ENCODE results near the gene SULT2A1.
"Not testable (repeated sequence)": the region's sequence is repeated elsewhere in the genome, so short reads cannot be mapped to it uniquely, and the experiment has no call there.

The SULT2A1 gene, protein sequence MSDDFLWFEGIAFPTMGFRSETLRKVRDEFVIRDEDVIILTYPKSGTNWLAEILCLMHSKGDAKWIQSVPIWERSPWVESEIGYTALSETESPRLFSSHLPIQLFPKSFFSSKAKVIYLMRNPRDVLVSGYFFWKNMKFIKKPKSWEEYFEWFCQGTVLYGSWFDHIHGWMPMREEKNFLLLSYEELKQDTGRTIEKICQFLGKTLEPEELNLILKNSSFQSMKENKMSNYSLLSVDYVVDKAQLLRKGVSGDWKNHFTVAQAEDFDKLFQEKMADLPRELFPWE

GRCh38 chr19:47886010-47886559, at the start of gene SULT2A1:
SULT2A1 (minus strand) TSS chr19:47886315; CDS start chr19:47886257, 58 bp downstream.
- no peak for DNase-seq

- DNase-seq = not testable (repeated sequence)
Measured at GRCh38 chr19:47928581-47928980, 42.5 kb upstream of the SULT2A1 start.

DNA sequence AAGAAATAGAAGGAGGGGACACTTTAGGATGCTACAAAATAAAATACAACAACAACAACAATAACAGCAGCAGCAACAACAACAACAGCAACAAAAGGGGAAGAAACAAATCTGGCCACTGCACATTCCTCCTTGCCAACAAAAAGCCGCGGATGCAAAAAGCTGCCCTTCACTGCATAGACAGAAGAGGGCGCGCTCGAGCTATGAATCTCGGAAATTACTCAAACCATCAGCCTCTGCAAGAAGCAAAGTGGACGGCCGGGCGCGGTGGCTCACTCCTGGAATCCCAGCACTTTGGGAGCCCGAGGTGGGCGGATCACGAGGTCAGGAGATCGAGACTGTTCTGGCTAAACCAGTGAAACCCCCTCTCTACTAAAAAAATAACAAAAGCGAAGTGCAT, 34.0 kb upstream of the SULT2A1 start:
- not testable (repeated sequence) for DNase-seq

DNA sequence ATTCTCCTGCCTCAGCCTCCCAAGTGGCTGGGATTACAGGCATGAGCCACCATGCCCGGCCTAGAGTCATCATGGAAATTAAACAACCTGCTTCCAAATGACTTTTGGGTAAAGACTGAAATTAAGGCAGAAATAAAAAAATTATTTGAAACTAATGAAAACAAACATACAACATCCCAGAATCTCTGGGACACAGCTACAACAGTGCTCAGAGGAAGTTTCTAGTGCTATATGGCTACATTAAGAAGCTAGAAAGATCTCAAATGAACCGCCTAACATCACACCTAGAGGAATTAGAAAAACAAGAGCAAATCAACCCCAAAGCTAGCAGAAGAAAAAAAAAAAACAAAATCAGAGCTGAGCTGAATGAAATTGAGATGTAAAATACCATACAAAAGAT, 24.1 kb upstream of the SULT2A1 start:
- not testable (repeated sequence) for DNase-seq

DNA sequence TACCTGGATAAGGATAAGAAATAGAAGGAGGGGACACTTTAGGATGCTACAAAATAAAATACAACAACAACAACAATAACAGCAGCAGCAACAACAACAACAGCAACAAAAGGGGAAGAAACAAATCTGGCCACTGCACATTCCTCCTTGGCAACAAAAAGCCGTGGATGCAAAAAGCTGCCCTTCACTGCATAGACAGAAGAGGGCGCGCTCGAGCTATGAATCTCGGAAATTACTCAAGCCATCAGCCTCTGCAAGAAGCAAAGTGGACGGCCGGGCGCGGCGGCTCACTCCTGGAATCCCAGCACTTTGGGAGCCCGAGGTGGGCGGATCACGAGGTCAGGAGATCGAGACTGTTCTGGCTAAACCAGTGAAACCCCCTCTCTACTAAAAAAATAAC, 23.2 kb upstream of the SULT2A1 start:
- DNase-seq = not testable (repeated sequence)

DNA sequence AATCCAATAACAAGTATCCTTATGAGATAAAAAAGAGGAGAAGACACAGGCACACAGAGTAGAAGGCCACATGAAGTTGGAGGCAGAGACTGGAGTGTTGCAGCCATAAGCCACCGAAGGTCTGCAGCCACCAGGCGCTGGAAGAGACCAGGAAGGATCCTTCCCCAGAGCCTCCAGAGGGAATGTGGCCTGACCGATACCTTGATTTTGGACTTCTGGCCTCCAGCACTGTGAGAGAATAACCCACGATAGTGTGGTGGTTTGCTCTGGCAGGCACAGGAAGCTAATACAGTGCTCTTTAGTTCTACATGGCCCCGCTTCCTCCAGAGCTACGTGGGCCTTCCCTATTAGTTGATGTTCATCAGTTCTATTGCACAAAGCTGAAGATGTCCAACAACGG, 15.3 kb upstream of the SULT2A1 start:
- DNase-seq = no peak

DNA sequence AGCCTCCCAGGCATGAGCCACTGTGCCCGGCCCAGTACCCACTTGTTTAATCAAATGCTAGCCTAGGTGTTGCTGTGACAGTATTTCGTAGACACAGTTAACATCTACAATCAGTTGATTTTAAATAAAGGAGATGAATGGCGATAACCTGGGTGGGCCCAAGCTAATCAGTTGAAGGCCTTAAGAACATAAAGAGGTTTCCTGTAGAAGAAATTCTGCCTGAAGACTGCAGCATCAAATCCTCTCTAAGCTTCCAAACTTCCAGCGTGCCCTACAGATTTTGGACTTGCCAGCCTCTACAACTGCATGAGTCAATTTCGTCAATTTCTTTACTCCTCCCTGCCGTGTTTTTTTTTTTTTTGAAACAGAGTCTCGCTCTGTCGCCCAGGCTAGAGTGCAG, 13.2 kb upstream of the SULT2A1 start:
- DNase-seq = no peak

DNA sequence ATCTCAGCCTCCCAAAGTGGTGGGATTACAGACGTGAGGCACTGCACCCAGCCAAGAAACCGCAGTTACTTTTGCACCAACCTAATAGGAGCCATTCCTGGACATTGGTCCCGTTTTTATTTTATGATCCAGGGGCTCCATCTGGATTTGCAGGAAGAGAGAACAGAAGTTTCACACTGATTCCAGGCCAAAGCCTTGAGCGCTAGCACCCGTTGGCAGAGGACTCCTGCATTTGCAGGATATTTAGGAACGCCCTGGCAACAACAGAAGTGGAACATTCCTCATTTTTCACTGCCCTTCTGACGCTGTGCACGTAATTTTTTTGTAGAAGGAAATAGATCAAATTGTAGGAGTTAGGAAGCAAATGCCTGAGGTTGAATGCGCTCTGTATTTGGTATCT, 11.7 kb upstream of the SULT2A1 start:
- DNase-seq = no peak

DNA sequence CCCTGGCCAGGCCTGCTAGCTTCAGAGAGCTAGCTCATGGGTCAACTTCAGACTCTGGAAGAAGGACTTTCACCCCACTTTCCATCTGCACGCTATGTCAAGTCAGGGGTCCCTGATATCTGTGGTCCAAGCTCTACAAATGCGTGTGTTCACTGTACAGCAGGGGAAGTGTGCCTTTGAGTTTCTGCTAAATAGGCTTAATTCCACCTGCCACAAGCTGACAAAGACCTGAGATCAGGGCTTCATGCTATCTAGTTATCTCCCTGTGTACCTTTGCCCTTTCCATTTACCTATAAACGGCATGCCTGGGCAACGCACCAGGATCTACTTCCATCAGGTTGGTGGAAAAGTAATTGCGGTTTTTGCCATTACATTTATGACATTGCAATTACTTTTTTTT, 10.7 kb upstream of the SULT2A1 start:
- no peak for DNase-seq

GRCh38 chr19:47896019-47896418, 9.9 kb upstream of the SULT2A1 start:
- DNase-seq = no peak

DNA sequence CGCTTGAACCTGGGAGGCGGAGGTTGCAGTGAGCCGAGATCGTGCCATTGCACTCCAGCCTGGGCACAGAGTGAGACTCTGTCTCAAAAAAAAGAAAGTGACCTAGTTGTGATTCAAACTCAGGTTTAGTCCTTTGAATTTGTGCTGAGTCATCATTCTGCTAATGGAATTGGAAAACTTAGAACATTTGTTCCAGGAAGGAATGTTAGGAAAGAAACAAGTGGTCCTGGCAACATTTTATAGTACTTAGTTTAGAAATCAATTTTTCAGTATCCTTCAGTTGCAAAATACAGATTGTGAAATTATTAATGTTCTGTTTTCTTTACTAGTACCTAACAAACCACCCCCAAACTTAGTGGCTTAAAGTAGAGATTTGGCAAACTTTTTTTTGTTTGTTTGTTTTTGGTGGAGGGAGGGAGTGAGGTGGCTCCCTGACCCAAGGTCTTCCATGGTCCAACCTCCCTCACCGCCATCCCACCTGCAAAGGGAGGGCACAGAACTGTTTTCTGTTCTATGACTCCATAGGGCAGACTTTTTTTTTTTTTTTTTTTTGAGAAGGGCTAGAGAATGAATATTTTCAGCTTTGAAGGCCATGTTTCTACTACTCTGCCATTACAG, 9.2 kb upstream of the SULT2A1 start:
- DNase-seq = no peak

DNA sequence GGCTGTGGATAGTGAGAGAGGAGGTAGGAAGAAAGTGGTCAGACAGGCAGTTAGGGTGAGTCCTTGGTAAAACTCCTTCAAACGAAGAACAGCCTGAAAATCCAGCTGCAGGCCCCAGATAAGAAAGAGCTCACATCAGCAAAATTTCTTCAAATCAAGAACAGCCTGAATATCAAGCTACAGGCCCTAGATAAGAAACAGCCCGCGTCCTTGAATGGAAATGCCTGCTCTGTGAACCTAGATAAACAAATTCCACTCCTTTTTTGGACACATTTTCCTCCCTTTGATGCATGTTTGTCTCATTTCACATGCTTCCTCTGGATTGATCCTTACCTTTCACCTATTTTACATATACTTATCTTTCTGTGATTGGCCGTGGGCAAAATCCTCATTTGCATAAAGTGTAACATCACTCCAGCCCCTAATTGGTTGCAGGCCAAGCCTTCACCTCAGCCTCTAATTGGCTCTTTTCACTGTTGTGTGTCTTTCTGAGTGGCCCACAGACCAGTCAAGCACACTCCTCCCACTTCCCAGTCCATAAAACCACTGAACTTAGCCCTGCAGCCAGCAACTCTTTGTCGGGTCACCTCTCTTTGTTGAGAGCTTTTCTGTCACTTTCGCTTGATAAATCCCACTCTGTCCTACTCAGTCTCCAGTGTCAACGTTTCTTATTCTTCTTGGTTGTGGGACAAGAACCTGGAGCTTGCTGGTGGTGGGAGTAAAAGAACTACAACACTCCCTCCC, 6.0 kb upstream of the SULT2A1 start:
- DNase-seq = no peak

DNA sequence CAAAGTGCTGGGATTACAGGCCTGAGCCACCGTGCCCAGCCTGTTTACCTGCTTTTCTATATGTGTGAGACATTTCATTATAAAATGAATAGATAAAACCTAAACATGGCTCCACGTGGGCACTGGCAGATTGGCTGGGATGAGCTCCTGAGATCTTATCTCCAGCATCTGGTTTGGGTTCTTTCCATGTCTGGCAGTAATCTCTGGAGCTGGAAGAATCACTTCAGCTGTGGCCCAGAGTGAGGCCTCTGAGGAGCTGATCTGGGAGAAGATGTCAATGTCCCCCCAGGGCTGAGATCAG, 5.5 kb upstream of the SULT2A1 start:
- DNase-seq = no peak

DNA sequence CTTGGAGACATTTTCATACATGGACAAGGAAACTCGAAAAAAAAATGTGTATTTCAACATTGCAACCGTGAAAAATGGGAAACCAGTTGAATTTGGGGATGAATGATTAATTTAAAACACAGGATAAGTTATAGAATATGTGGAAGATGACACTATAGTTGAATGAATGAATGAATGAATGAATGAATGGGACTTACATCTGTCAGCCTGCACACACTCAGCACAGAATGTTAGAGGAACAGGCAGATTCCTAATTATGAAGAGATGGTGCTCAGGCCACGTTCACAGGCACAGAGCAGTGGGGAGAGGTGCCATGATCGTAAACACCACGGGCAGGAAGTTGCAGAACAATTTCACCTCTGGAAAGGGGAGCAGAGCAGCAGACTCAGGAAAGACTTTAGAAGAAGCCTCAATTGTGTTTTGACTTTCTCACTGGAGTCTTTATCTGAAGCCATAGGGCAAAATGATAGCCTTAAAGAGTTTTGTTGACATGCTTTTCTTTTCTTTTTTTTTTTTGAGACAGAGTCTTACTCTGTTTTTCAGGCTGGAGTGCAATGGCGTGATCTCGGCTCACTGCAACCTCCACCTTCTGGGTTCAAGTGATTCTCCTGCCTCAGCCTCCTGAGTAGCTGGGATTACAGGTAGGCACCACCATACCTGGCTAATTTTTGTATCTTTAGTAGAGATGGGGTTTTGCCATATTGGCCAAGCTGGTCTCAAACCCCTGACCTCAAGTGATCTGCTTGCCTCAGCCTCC, 4.9 kb upstream of the SULT2A1 start:
- DNase-seq = no peak

DNA sequence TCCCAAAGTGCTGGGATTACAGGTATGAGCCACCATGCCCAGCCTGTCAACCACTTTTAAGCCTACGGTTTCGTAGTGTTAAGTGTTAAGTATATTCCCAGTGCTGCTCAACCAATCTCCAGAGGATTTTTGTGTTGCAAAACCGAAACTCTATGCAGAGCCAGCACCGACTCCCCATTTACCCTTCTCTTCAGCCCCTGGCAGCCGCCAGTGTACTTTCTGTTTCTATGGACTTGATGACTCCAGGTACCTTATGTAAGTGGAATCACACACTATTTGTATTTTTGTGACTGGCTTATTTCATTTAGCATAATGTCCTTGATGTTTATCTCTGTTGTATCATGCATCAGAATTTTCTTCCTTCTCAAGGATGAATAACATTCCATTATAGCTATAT, 1.1 kb downstream of the SULT2A1 start:
- no peak for DNase-seq

GRCh38 chr19:47882890-47883289, 3.2 kb downstream of the SULT2A1 start:
- no peak for DNase-seq

DNA sequence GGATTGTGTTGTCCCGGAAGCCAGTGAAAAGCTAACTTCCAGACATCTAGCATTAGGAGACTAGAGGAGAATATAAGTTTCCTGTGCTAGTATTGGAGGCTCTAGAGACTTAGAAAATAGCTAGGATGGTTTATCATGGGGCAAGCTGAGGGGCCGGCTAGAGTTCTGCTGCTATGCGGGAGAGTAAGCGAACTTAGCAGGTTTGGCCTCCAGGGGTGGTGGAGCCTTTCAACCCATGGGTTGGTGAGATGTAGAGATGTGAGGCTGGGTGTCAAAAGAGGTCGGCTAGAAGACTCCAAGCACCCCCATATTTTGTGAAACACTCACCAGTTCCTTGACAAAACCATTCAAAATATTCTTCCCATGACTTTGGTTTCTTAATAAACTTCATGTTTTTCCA, 4.4 kb downstream of the SULT2A1 start:
- DNase-seq = no peak

DNA sequence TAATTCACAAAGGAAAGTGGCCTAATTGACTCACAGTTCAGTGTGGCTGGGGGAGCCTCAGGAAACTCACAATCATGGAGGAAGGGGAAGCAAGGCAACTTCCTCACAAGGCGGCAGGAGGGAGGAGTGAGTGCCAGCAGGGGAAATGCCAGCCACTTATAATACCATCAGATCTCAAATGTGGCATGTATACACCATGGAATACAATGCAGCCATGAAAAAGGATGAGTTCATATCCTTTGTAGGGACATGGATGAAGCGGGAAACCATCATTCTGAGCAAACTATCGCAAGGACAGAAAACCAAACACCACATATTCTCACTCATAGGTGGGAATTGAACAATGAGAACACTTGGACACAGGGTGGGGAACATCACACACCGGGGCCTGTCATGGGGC, 6.7 kb downstream of the SULT2A1 start:
- DNase-seq = not testable (repeated sequence)

GRCh38 chr19:47878906-47879305, 7.2 kb downstream of the SULT2A1 start:
- DNase-seq = no peak

GRCh38 chr19:47865166-47865565, 20.9 kb downstream of the SULT2A1 start:
- no peak for DNase-seq

DNA sequence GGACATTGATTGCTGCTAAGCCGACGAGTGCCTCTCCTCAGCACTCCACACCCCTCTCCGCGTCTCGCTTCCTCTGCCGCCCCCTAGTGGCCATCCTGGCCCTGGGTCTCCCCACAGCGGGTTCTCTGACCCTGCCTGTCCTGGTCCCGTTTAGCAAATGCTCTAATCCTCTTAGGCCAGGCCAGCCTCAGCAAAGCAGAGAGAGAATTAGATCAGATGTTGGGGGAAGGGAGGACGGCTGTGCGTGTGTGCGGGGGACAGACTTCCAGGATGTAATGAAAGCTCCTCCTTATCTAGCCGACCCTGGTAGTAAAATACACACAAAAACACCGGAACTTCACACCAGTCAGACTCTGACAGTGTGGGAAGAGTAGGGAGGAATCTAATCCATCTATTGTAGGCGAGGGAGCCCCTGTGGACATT, 22.6 kb downstream of the SULT2A1 start:
- peak; percentile 9 for DNase-seq

- no peak for DNase-seq
Measured at GRCh38 chr19:47861630-47862029, 24.5 kb downstream of the SULT2A1 start.

DNA sequence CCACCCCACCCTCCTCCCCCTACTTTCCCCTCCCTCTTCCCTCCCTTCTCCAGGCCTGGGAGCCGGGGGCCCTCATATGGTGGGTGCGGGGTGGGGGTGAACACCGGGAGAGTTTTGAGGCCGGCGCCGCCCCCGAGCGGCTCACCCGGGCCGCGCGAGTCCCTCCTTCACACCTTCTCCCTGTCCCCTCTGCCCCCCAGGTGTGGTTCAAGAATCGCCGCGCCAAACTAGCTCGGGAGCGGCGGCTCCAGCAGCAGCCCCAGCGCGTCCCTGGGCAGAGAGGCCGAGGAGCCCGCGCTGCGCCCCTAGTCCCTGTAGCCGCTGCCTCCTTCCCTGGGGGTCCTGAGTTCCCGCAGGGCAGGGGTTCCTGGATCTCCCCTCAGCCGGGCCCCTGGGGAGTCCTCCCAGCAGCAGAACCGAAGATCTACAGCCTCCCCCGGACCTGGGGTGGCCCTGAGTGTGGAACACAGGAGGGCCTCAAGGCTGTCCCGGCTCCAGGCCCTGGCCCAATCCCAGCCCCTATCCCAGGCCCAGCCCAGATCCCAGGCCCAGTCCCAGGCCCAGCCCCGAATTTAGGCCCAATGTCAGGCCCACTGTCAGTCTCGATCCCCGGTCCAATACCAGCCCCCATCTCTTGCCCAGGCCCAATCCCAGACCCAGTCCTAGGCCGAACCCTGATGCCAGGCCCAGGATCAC, 25.4 kb downstream of the SULT2A1 start:
- no peak for DNase-seq

Measured in DMS79 (cell line).